GM12874 (cell line): ENCODE measurements around the gene SOX10.

Experiments
- CTCF ChIP-seq: IDR thresholded peaks from 2 replicates; pipeline ENCODE4 v1.5.1; 2011; ENCODE audit warnings: low read depth, mild to moderate bottlenecking, control low read depth, low read length, moderate library complexity; ENCODE audit not compliant: insufficient read depth

The SOX10 gene

GRCh38 chr22:37943825-37944198 lies 40.5 kb downstream of the SOX10 start:
- no peak for TF ChIP-seq CTCF

GRCh38 chr22:37943136-37943824 lies 41.1 kb downstream of the SOX10 start:
- TF ChIP-seq CTCF: no peak

- TF ChIP-seq CTCF: no peak
Observed at GRCh38 chr22:37942133-37942532, 42.2 kb downstream of the SOX10 start.

GRCh38 chr22:37940698-37941376 lies 43.5 kb downstream of the SOX10 start:
- TF ChIP-seq CTCF: no peak

- peak; percentile 99 for TF ChIP-seq CTCF
Observed at GRCh38 chr22:37933711-37934376, 50.5 kb downstream of the SOX10 start.

- TF ChIP-seq CTCF: no peak
Observed at GRCh38 chr22:37932821-37933578, 51.4 kb downstream of the SOX10 start.

GRCh38 chr22:37932401-37932800 lies 52.0 kb downstream of the SOX10 start:
- no peak for TF ChIP-seq CTCF
